Measurements from ENCODE around the gene DBNL.

The DBNL gene

DNA sequence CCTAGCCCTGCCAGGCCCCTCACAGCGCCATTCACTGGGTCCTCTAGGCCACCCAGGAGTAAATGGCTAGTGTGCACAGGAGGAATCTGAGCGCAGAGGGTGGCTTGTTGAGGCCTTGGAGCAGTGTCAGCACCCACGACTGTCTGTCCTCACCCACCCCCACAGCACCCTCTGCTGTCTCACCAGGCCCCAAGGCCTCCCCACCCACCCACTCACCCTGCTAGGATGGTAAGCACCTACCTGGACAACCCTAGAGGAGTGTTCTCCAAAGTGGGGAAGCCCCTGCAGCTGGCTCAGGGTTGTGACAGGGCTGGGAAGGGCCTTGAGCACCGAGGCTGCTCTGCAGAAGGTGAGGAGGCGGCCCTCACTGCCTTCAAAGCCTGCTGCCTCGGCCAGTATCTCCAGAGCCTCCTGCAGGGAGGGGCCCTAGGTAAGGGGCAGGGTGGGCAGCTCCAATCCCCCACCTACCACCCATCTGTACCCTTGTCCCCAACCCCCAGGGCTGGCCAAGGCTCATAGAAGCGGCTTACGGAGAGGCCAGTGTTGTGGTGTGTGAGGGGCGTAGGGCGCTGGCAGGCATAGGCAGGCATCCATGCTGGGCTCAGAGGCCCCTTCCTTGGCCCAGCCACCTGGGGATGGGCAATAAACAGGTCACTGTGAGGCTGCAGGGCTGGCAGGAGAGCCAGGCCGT, 35.0 kb downstream of the DBNL start:
- no peak for DNase-seq

GRCh38 chr7:44080118-44080517, 35.6 kb downstream of the DBNL start:
- DNase-seq, result no peak

- no peak for DNase-seq
Measured at GRCh38 chr7:44080686-44081265, 36.3 kb downstream of the DBNL start.

- DNase-seq, result no peak
Measured at GRCh38 chr7:44081266-44081748, 36.8 kb downstream of the DBNL start.

DNA sequence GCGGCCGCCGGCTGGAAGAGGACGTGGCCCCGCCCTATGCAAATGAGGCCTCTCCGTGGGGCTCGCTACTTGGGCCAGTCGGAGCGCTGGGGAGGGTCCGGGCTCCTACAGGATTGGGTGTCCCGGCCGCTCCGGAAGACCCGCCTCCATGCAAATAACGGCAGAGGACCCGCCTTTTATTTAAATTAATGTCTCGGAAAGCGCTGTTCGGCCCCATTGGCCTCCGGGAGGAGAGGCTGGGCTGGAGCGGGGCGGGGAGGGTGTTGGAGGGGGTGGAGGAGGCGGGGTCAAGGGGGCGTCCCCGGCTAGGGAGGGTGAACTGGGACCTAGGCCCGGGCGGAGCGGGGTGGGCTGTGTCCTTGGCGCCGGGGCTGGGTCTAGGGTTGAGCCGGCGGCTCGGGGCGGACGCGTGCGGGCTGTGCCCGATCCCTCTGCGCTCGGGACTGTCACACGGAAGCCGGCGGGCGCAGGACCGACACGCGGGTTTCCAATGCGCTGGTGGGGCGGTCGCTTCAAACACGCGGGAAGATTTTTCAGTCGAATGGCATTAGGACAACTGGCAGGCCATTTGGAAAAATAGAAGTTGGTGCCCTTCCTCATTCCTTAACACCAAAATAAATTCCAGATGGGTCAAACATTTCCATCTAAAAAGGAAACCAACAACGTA, 38.2 kb downstream of the DBNL start:
- peak; percentile 99 for DNase-seq

DNA sequence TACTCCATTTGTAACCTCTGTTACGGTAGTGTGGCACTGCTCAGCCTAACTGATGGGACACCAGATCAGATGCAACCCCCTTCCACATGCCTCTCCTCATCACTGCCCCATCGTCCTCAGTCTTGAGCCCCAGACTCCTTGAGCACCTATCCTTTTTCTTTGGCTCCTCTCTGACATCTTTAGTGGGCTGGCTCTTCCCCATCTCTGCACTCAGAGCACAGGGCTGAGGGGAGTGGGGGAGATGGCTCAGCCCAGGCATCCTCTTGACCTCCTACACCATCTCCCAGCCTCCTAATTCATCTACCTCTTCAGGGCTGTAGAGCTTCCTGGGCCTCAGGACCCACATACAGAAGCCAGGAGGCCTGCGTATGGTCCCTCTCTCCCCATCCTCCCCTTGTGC, 39.3 kb downstream of the DBNL start:
- no peak for DNase-seq

GRCh38 chr7:44084701-44085100, 40.2 kb downstream of the DBNL start:
- DNase-seq, result no peak

- DNase-seq, result no peak
Measured at GRCh38 chr7:44085546-44085945, 41.0 kb downstream of the DBNL start.

DNA sequence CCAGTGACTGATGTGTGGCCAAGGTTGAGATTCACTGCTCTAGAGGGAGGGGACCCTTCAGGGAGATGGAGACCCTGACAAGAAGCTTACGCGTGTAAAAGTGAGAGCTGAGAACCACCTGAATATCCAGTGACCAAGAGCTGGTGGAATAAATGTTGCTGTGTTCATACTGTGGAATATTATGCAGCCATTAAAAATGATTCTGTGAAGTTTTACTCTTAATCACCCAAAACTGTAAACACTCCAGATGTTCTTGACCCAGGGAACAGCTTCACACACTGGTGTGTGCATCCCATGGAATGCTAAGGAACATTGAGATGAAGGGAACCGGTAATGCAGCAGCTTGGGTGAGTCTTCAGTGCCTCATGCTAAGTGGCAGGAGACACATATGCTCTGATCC, 42.1 kb downstream of the DBNL start:
- no peak for DNase-seq

GRCh38 chr7:44087911-44088838, 43.7 kb downstream of the DBNL start:
- DNase-seq, result no peak

DNA sequence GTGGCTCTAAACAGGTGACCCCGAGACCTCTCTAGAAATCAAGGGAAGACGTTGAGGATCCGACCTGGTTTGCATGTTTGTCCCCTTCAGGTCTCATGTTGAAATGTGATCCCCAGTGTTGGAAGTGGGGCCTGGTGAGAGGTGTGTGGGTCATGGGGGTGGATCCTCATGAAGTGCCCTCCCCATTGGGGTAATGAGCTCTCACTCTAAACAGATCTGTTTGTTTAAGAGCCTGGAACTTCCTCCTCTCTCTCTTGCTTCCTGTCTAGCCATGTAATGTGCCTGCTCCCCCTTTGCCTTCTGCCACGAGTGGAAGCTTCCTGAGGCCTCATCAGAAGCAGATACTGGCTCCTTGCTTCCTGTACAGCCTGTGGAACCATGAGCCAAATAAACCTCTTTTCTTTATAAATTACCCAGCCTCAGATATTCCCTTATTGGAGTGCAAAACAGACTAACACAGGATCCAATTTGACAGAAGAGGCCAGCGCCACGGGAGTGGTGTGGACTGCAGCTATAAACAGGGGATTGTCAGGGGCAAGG, 48.7 kb downstream of the DBNL start:
- DNase-seq, result no peak

- no peak for DNase-seq
Measured at GRCh38 chr7:44094365-44094764, 49.9 kb downstream of the DBNL start.

DNA sequence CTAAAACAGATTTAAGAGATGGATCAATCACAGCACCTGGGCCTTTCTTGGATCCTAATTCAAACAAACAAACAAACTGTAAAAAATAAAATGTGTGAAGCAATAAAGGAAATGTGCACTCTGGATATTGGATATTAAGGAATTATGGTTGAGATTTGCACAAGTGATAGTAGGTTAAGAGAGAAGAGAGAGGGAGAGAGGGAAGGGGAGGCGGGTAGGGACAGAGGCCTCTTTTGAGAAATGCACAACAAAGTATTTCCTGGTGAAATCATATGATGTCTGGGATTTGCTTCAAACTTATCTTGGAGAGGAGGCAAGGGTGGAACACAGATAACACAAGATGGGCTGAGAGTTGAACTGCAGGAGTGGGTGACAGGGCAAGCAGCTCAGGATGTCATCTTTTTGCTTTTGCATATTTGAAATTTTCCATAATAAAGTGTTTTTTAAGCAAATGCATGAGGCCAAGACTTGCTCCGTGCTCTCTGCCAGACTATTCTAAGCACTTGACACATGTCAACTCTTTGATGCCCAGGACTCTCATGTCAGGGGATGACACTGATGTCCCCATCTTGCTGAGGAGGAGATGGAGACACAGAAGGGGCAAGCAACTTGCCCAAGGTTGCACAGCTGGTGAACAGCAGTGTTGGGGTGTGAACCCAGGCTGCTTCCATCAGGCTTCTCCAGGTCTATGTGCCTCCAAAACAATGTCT, 50.5 kb downstream of the DBNL start:
- DNase-seq, result no peak

DNA sequence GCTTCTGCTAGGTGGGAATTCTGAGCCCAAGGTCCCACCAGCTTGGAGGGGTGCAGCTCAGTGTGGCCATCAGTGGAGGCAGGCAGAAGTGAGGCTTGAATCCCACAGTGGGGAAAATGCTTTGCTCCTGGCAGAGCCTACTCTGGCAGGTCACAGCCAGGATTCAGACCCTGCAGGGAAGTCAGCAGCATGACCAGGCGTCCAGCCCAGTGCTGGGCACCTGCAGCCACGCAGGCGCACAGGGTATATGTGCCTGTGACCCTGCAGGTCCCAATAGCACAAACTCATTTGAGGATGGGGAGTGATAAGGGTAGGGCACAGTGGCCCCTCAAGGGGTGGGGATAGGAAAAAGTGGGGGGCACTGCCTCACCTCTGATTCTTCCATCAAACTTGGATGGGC, 51.3 kb downstream of the DBNL start:
- no peak for DNase-seq

GRCh38 chr7:44096326-44096881, 51.9 kb downstream of the DBNL start:
- no peak for DNase-seq

- DNase-seq, result no peak
Measured at GRCh38 chr7:44097064-44097932, 52.8 kb downstream of the DBNL start.

DNA sequence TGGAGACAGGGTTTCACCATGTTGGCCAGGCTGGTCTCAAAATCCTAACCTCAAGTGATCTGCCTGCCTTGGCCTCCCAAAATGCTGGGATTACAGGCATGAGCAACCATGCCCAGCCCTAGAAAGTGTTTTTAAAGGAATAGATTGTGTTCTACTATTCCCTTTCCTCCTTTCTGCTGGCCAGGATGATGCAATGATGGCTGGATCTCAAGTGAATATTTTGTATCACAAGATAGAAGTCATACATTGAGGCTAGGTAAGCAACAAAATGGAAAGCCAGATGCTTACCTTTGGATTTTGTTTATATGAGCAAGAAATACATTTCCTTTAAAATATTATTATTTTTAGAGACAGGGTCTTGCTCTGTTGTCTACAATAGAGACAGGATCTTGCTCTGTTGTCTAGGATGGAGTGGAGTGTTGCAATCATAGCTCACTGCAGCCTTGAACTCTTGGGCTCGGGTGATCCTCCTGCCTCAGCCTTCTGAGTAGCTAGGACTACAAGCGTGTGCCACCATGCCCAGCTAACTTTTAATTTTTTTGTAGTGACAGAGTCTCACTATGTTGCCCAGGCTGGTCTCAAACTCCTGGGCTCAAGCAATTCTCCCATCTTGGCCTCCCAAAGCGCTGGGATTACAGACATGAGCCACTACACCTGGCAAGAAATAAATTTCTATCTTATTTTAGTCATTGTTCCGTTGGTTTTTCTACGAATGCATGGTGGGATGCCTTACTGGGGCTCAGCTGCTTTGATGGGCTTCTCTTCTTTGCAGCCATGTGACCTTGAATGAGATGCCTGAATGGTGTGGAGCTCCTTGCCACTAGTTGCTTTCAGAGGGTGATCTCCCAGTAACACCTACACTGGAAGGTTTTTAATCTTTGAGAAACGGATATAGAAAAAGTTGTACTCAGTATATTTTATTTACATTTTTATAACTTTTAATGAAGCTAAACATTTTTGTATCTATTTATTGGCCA, 53.9 kb downstream of the DBNL start:
- DNase-seq, result no peak

DNA sequence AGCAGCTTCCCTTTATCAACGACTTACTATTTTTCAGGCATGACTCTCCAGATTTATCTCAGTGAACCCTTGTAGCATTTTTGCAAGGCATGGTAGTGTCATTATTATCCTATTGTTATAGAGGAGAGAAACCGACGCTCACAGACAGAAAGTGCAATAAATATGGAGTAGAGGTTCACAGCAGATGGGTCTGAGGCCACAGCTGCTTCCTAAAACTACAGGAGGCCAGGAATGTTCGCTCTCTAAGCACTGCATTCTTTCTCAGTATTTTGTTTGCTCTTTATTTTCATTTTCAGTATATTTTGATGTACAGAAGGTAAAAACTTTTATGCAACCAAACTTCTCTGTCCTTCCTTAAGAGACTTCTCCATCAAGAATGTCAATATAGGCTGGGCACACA, 55.2 kb downstream of the DBNL start:
- no peak for DNase-seq

DNA sequence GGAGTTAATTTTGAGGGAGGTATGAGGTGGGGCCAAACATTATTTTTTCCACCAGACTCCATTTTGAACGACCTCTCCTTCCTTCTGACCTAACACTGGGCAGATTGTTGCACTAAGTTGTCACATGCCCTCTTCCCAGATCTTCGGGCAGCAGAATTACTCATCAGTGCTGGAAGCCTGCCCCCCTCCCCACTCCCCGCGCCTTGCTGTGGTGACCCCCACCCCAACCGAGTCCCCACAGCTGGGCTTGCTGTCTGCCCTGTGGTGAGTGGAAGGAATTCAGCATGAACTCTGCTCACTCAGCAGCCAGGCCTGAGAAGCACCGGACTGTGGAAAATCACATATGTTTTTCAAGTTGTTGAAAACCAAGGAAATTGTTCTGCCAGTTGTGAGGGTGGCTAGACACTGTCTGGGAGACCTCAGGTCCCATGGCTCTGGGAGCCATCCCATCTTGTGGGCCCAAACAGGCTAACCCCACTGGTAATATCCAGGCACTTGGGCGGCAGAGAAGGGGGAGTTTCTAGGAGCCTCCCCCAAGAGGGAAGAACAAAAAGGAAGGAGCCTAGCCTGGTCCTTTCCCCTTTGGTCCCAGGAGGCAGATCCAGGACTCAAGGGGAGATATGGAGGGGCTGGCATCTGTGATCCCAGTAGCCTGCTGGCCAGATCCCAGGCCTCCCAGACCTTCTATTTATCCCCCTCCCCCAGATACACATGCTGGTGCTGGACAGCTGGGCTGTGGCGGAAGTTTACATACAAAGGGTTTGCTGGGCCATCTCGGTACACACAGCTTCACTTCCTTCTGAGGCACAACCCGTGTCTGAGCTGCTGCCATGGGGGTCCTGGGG, 56.2 kb downstream of the DBNL start:
- DNase-seq, result no peak
